Neural crest cell (in vitro differentiated cells): ENCODE measurements around the gene USP15. TPM values are rescaled to one million over a fixed set of nuclear protein-coding genes. Genes with fewer than 3 reads are reported as not detected.

Experiments
- DNase-seq: peaks from one replicate; pipeline ENCODE4 v3.0.0; 2021; ENCODE audit warnings: low read depth, mixed read lengths, low spot score
- H3K27ac Mint-ChIP-seq: one replicate; pipeline ENCODE4 v1.8.0; 2021; ENCODE audit warnings: mild to moderate bottlenecking, mixed read lengths; ENCODE audit not compliant: unreplicated experiment
- H3K27me3 Mint-ChIP-seq: 2 replicates; pipeline ENCODE4 v1.8.0; 2021; ENCODE audit warnings: low read depth, mild to moderate bottlenecking, mixed read lengths
- H3K36me3 Mint-ChIP-seq: 2 replicates; pipeline ENCODE4 v1.8.0; 2021; ENCODE audit warnings: low read depth, mild to moderate bottlenecking, mixed read lengths
- H3K4me1 Mint-ChIP-seq: 2 replicates; pipeline ENCODE4 v1.8.0; 2021; ENCODE audit warnings: mixed read lengths
- H3K4me3 Mint-ChIP-seq: one replicate; pipeline ENCODE4 v1.8.0; 2021; ENCODE audit warnings: mild to moderate bottlenecking, mixed read lengths
- H3K9me3 Mint-ChIP-seq: 2 replicates; pipeline ENCODE4 v1.8.0; 2021; ENCODE audit warnings: mixed read lengths
- CTCF ChIP-seq: fragments of 200-600 bp; sonication (generic); conservative IDR thresholded peaks from 2 replicates; pipeline ENCODE4 v1.5.0; 2021; ENCODE audit warnings: antibody characterized with exemption, mild to moderate bottlenecking
- total RNA-seq: library from RNA; stranded (reverse); gene quantifications from 2 replicates; pipeline ENCODE4 v1.2.1, GENCODE V29; 2021

The USP15 gene
- total RNA-seq, 1 donor from 2014 or later = 39.6 TPM

GRCh38 chr12:62279961-62280360 lies 19.8 kb downstream of the USP15 start:
- DNase-seq = no peak
- H3K36me3 Mint-ChIP-seq = no peaks in the 10 kb centered on the region
- H3K4me3 Mint-ChIP-seq = no peak overlapping the region
- no peak for TF ChIP-seq CTCF
- no peaks in the 10 kb centered on the region for H3K4me1 Mint-ChIP-seq
- H3K9me3 Mint-ChIP-seq = no peaks in the 10 kb centered on the region
- no peaks in the 10 kb centered on the region for H3K27me3 Mint-ChIP-seq
- H3K27ac Mint-ChIP-seq = no peak overlapping the region

GRCh38 chr12:62282057-62282774 lies 22.0 kb downstream of the USP15 start:
- Mint-ChIP-seq H3K27ac (no peak overlapping the region), H3K36me3 (peaks cover 9% of the 10 kb centered on the region), H3K9me3 (peaks cover 2% of the 10 kb centered on the region), H3K4me1 (no peaks in the 10 kb centered on the region), H3K4me3 (no peak overlapping the region), H3K27me3 (no peaks in the 10 kb centered on the region)
- TF ChIP-seq CTCF = no peak
- DNase-seq = no peak

GRCh38 chr12:62284749-62285148 lies 24.5 kb downstream of the USP15 start:
- no peak for TF ChIP-seq CTCF
- Mint-ChIP-seq H3K27ac (no peak overlapping the region), H3K9me3 (peaks cover 15% of the 10 kb centered on the region), H3K27me3 (no peaks in the 10 kb centered on the region), H3K4me3 (no peak overlapping the region), H3K4me1 (no peaks in the 10 kb centered on the region), H3K36me3 (peaks cover 32% of the 10 kb centered on the region)
- DNase-seq = no peak

- DNase-seq = no peak
- H3K27me3 Mint-ChIP-seq = no peaks in the 10 kb centered on the region
- peaks cover 19% of the 10 kb centered on the region for H3K9me3 Mint-ChIP-seq
- H3K4me3 Mint-ChIP-seq = no peak overlapping the region
- no peak for TF ChIP-seq CTCF
- no peaks in the 10 kb centered on the region for H3K4me1 Mint-ChIP-seq
- peak overlapping the region; percentile 60 for H3K27ac Mint-ChIP-seq
- peaks cover 36% of the 10 kb centered on the region for H3K36me3 Mint-ChIP-seq
These were observed 25.1 kb downstream of the USP15 start for GRCh38 chr12:62285284-62285683.

- Mint-ChIP-seq H3K27ac (no peak overlapping the region), H3K36me3 (peaks cover 45% of the 10 kb centered on the region), H3K4me1 (no peaks in the 10 kb centered on the region), H3K4me3 (no peak overlapping the region), H3K27me3 (no peaks in the 10 kb centered on the region), H3K9me3 (peaks cover 22% of the 10 kb centered on the region)
- no peak for TF ChIP-seq CTCF
- DNase-seq = no peak
These were observed 28.1 kb downstream of the USP15 start for GRCh38 chr12:62288328-62288727.
